Nephron progenitor cell (in vitro differentiated cells): ENCODE results near the gene SPDYC.
A peak's percentile ranks its signal among the peaks of the same experiment; 100 is the strongest.

Source experiments
- DNase-seq: peaks from one replicate; pipeline ENCODE4 v3.0.0; 2021
- H3K27ac Mint-ChIP-seq: 2 replicates; pipeline ENCODE4 v1.8.0; 2021; ENCODE audit warnings: mild to moderate bottlenecking, moderate library complexity, mixed read lengths
- H3K27me3 Mint-ChIP-seq: 2 replicates; pipeline ENCODE4 v1.8.0; 2021; ENCODE audit warnings: mild to moderate bottlenecking, low read depth, mixed read lengths; ENCODE audit not compliant: poor library complexity
- H3K36me3 Mint-ChIP-seq: 2 replicates; pipeline ENCODE4 v1.8.0; 2021; ENCODE audit warnings: low read depth, mixed read lengths
- H3K4me1 Mint-ChIP-seq: 2 replicates; pipeline ENCODE4 v1.8.0; 2021; ENCODE audit warnings: mixed read lengths
- H3K4me3 Mint-ChIP-seq: 2 replicates; pipeline ENCODE4 v1.8.0; 2021; ENCODE audit warnings: mild to moderate bottlenecking, moderate library complexity, mixed read lengths
- H3K9me3 Mint-ChIP-seq: 2 replicates; pipeline ENCODE4 v1.8.0; 2021; ENCODE audit warnings: mild to moderate bottlenecking, moderate library complexity, mixed read lengths
- TF ChIP-seq, protein P1 (sequence below): fragments of 200-600 bp; sonication (generic); IDR thresholded peaks from 2 replicates; pipeline ENCODE4 v1.5.0; 2021; ENCODE audit warnings: antibody characterized with exemption

SPDYC gene

DNA sequence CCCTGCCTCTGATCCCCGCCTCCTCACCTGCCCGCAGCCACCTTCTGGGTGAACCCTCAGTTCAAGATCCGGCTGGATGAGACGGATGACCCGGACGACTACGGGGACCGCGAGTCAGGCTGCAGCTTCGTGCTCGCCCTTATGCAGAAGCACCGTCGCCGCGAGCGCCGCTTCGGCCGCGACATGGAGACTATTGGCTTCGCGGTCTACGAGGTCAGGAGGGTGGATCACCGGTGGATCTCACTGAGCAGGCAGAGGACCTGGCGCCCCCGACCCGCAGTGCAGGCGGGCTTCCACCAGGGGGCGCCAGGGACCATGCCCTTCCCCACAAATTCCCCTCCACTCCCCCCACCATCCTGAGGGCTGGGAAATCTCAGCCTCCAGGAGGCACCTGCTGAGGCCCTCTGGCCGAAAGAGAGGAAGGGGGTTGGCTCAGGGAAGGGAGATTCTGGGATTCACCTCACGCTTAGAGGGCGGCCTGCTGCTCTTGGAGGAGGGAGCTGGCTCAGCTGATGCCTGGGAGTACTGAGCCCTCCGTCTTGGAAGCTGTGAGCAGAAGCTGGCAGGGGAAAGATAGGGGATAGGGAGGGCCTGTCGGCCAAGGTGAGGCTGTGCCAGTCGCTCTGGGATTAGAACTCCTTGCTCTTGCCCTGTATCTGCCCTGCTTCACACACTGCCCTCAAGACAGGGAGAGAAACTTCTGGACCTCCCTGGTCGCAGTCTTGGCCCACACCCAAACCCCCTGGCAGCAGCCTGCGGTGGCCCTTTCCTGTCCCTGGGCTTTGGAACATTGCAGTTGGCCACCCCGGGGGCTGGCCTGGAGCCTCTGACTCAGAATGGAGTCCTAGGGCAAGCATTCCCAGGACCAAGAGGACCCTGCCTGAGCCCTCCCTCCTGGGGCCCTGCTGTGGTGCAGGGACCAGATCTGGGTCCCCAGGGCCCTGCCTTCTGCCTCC lies 34.9 kb downstream of the SPDYC start:
- peak overlapping the region; percentile 44 for H3K4me3 Mint-ChIP-seq
- H3K9me3 Mint-ChIP-seq = no peaks in the 10 kb centered on the region
- H3K27me3 Mint-ChIP-seq = no peaks in the 10 kb centered on the region
- TF ChIP-seq, protein P1, sequence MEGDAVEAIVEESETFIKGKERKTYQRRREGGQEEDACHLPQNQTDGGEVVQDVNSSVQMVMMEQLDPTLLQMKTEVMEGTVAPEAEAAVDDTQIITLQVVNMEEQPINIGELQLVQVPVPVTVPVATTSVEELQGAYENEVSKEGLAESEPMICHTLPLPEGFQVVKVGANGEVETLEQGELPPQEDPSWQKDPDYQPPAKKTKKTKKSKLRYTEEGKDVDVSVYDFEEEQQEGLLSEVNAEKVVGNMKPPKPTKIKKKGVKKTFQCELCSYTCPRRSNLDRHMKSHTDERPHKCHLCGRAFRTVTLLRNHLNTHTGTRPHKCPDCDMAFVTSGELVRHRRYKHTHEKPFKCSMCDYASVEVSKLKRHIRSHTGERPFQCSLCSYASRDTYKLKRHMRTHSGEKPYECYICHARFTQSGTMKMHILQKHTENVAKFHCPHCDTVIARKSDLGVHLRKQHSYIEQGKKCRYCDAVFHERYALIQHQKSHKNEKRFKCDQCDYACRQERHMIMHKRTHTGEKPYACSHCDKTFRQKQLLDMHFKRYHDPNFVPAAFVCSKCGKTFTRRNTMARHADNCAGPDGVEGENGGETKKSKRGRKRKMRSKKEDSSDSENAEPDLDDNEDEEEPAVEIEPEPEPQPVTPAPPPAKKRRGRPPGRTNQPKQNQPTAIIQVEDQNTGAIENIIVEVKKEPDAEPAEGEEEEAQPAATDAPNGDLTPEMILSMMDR = peak; percentile 98
- H3K4me1 Mint-ChIP-seq = peaks cover 5% of the 10 kb centered on the region
- peak overlapping the region; percentile 77 for H3K27ac Mint-ChIP-seq
- peaks cover 12% of the 10 kb centered on the region for H3K36me3 Mint-ChIP-seq
- DNase-seq = peak; percentile 77

DNA sequence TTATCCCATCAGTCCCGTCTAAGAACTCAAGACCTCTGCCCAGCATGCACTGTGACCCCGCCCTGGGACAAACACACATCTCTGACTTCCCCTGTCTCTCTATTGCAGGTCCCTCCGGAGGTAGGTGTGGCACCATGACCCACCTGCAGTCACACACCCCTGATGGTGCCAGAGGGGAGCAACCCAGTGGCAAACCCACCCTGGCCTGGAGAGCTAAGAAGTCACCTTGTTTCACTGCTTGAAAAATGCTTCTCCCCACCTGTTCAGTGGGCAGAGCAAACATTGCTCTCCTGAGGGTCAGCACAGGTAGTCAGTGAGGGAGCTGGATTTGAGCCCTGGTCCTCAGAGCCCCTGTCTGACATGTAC lies 35.6 kb downstream of the SPDYC start:
- Mint-ChIP-seq H3K4me1 (peaks cover 10% of the 10 kb centered on the region), H3K27me3 (no peaks in the 10 kb centered on the region), H3K27ac (no peak overlapping the region), H3K4me3 (no peak overlapping the region), H3K36me3 (peaks cover 12% of the 10 kb centered on the region), H3K9me3 (no peaks in the 10 kb centered on the region)
- TF ChIP-seq, protein P1 = no peak
- DNase-seq = no peak

DNA sequence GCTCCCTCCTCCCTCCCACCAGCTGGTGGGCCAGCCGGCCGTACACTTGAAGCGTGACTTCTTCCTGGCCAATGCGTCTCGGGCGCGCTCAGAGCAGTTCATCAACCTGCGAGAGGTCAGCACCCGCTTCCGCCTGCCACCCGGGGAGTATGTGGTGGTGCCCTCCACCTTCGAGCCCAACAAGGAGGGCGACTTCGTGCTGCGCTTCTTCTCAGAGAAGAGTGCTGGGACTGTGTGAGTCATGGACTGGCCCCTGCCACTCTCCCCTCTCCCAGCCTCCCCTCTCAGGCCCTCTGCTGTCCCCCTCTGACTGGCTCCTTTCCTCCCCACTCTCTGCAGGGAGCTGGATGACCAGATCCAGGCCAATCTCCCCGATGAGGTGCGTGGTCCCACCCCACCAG lies 36.4 kb downstream of the SPDYC start:
- DNase-seq = no peak
- H3K27ac Mint-ChIP-seq = no peak overlapping the region
- TF ChIP-seq, protein P1 = no peak
- no peaks in the 10 kb centered on the region for H3K9me3 Mint-ChIP-seq
- peaks cover 12% of the 10 kb centered on the region for H3K4me1 Mint-ChIP-seq
- H3K27me3 Mint-ChIP-seq = no peaks in the 10 kb centered on the region
- H3K36me3 Mint-ChIP-seq = peaks cover 12% of the 10 kb centered on the region
- H3K4me3 Mint-ChIP-seq = no peak overlapping the region

DNA sequence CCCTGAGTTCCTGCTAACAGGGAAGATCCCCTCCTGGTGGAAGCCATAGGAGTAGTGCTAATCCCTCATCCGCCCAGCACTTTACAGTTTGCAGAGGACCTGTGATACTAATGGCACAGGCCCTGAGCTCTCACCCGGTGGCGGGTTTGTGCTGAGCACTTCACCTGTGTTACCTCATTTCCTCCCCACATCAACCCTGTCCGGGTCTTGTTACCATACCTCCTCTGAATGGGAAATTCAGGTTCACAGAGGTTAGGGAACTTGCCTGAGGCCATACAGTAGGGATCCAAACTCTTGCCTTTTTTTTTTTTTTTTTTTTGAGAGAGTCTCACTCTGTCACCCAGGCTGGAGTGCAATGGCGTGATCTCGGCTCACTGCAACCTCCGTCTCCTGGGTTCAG lies 36.9 kb downstream of the SPDYC start:
- no peaks in the 10 kb centered on the region for H3K27me3 Mint-ChIP-seq
- no peaks in the 10 kb centered on the region for H3K9me3 Mint-ChIP-seq
- TF ChIP-seq, protein P1 = no peak
- no peak for DNase-seq
- peak overlapping the region; percentile 69 for H3K27ac Mint-ChIP-seq
- H3K36me3 Mint-ChIP-seq = peaks cover 12% of the 10 kb centered on the region
- peaks cover 12% of the 10 kb centered on the region for H3K4me1 Mint-ChIP-seq
- H3K4me3 Mint-ChIP-seq = no peak overlapping the region

DNA sequence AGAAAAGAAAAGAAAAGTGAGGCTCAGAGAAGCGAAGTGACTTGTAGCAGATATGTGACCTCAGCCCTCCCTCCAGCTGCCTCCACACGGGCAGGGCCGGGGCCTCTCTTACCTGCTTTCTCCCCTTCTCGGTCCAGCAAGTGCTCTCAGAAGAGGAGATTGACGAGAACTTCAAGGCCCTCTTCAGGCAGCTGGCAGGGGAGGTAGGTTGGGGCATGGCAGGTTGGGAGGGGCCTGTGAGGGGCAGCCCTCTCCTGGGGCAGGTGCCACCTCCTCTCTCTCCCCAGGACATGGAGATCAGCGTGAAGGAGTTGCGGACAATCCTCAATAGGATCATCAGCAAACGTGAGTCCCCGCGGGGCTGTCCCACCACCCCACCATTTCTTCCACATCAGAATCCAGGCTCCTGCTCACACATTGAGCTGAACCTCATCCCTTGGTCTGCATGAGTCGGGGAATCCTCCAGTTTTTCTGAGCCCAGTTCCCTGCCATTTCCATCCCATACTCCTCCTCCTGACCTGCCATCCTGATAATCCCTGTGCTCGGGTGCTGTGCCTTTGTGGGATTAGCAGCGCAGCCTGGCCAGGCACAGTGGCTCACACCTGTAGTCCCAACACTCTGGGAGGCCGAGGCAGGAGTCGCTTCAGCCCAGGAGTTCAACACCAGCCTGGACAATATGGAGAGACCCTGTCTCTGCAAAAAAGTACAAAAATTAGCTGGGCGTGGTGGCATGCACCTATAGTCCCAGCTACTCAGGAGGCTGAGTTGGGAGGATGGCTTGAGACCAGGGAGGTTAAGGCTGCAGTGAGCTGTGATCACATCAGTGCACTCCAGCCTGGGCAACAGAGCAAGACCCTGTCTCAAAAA lies 38.1 kb downstream of the SPDYC start:
- TF ChIP-seq, protein P1 = no peak
- H3K4me3 Mint-ChIP-seq = no peak overlapping the region
- peaks cover 12% of the 10 kb centered on the region for H3K36me3 Mint-ChIP-seq
- no peaks in the 10 kb centered on the region for H3K27me3 Mint-ChIP-seq
- no peaks in the 10 kb centered on the region for H3K9me3 Mint-ChIP-seq
- no peak for DNase-seq
- H3K27ac Mint-ChIP-seq = no peak overlapping the region
- H3K4me1 Mint-ChIP-seq = peaks cover 19% of the 10 kb centered on the region
